ENCODE measurements around the gene ANKRD28.

GRCh38 chr3:15726043-15726442, 71.7 kb downstream of the ANKRD28 start:
- no peak for TF ChIP-seq EP300 (IDR thresholded peaks at IDR 0.05)
- no peak for TF ChIP-seq POLR2AphosphoS5 (IDR thresholded peaks at IDR 0.05)
- TF ChIP-seq CTCF (IDR thresholded peaks at IDR 0.05) = no peak
- TF ChIP-seq POLR2A (IDR thresholded peaks at IDR 0.05) = no peak

Measured in sigmoid colon (tissue), 4 donors.